GM10266 (cell line): Measurements from ENCODE around the gene SERPINA1.

Source experiments
- DNase-seq: peaks from one replicate; pipeline ENCODE4 v3.0.0; 2012; ENCODE audit errors: extremely low spot score
- CTCF ChIP-seq: IDR thresholded peaks from 2 replicates; pipeline ENCODE4 v1.5.1; 2012; ENCODE audit warnings: mild to moderate bottlenecking, low read depth; ENCODE audit not compliant: control insufficient read depth, insufficient read depth; ENCODE audit errors: missing control alignments

The SERPINA1 gene

GRCh38 chr14:94392510-94392935, 4.1 kb upstream of the SERPINA1 start:
- no peak for DNase-seq
- TF ChIP-seq CTCF, result no peak

GRCh38 chr14:94391281-94391975, 3.0 kb upstream of the SERPINA1 start:
- no peak for TF ChIP-seq CTCF

GRCh38 chr14:94390372-94391086, 2.1 kb upstream of the SERPINA1 start:
- no peak for DNase-seq
- no peak for TF ChIP-seq CTCF

More at GRCh38 chr14:94391281-94391975, 3.0 kb upstream of the SERPINA1 start:
- DNase-seq, result no peak

GRCh38 chr14:94389731-94390371, 1.4 kb upstream of the SERPINA1 start:
- DNase-seq, result no peak
- no peak for TF ChIP-seq CTCF

GRCh38 chr14:94389104-94389469, 685 bp upstream of the SERPINA1 start:
- DNase-seq, result no peak
- no peak for TF ChIP-seq CTCF

GRCh38 chr14:94388027-94388383, 397 bp downstream of the SERPINA1 start:
- no peak for TF ChIP-seq CTCF
- DNase-seq, result no peak
